H1 (cell line): ENCODE results near the gene MARK1. TPM values are rescaled to one million over a fixed set of nuclear protein-coding genes. Genes with fewer than 3 reads are reported as not detected.

Source experiments
- ATF2 ChIP-seq: IDR thresholded peaks from 2 replicates; pipeline ENCODE4 v1.6.1; 2012; ENCODE audit warnings: low read length, inconsistent platforms
- E2F6 ChIP-seq: IDR thresholded peaks from 2 replicates; pipeline ENCODE4 v1.6.1; 2012; ENCODE audit warnings: inconsistent platforms
- RAD21 ChIP-seq, 2 experiments: IDR thresholded peaks in 1 of 2; conservative IDR thresholded peaks in 1 of 2; 2 replicates each; pipeline ENCODE4 v1.6.1; 2011; ENCODE audit warnings: low read depth in 2 of 2, low read length in 2 of 2, improper control_type of control experiment in 1 of 2, inconsistent platforms in 1 of 2, mild to moderate bottlenecking in 1 of 2, moderate library complexity in 1 of 2
- RNF2 ChIP-seq: fragments of 200-900, 300-1000 bp; sonication (generic); IDR thresholded peaks from 2 replicates; pipeline ENCODE4 v1.7.1; 2016; ENCODE audit warnings: borderline replicate concordance, low read depth, mild to moderate bottlenecking, antibody characterized with exemption, low read length; ENCODE audit not compliant: poor library complexity, severe bottlenecking; ENCODE audit errors: missing control alignments
- SRF ChIP-seq: IDR thresholded peaks from 2 replicates; pipeline ENCODE4 v1.6.1; 2011; ENCODE audit warnings: mild to moderate bottlenecking, low read depth, low read length, moderate library complexity
- polyA plus RNA-seq, 7 experiments: library from polyadenylated mRNA; depleted of rRNA in 3 of 7; stranded (reverse) in 5 of 7; unstranded in 2 of 7; fragments of >200 nt in 5 of 7; fragments of 200-250 nt in 2 of 7; gene quantifications; 1 replicate in 5 of 7; 2 replicates in 1 of 7; 4 replicates in 1 of 7; pipeline versions ENCODE4 v1.2.1 to v1.2.3, GENCODE V29; 2011 to 2013; ENCODE audit warnings: missing spikeins in 2 of 7, mixed read lengths in 2 of 7
- total RNA-seq: library from RNA; stranded (reverse); fragmentation: NEBNext Ultra II Directional; extraction: Animal tissue kit (Norgen Biotek cat#: 25700); gene quantifications from 2 replicates; pipeline ENCODE4 v1.2.1, GENCODE V29; 2021

Gene MARK1
- total and polyA plus RNA-seq, 2 of the 8 experiments (the other 6 are each of a cell fraction or from before 2014, with no cell fraction given), result 5.5 to 20.5 TPM

GRCh38 chr1:220566869-220567268 lies 38.9 kb downstream of the MARK1 start (continued):
- TF ChIP-seq RNF2, result no peak
- no peak for TF ChIP-seq E2F6
- TF ChIP-seq RAD21 (IDR thresholded peaks at IDR 0.05 in 1 of 2, conservative IDR thresholded peaks at IDR 0.05 in 1 of 2; ENCODE audit: low read depth in 2 of 2, low read length in 2 of 2), result no peak
- TF ChIP-seq SRF, result no peak
- TF ChIP-seq ATF2, result no peak
